Glutamatergic neuron (in vitro differentiated cells): ENCODE results near the gene FSIP1. TPM values are rescaled to one million over a fixed set of nuclear protein-coding genes. Genes with fewer than 3 reads are reported as not detected.

Source experiments
- DNase-seq: peaks from one replicate; pipeline ENCODE4 v3.0.0; 2022
- H3K27ac Mint-ChIP-seq: one replicate; pipeline ENCODE4 v1.8.0; 2020; ENCODE audit warnings: mild to moderate bottlenecking, mixed read lengths, inconsistent platforms; ENCODE audit not compliant: unreplicated experiment
- H3K27me3 Mint-ChIP-seq: one replicate; pipeline ENCODE4 v1.8.0; 2020; ENCODE audit warnings: mild to moderate bottlenecking, moderate library complexity, mixed read lengths, inconsistent platforms; ENCODE audit not compliant: unreplicated experiment
- H3K36me3 Mint-ChIP-seq: one replicate; pipeline ENCODE4 v1.8.0; 2020; ENCODE audit warnings: mild to moderate bottlenecking, mixed read lengths, inconsistent platforms; ENCODE audit not compliant: unreplicated experiment
- H3K4me1 Mint-ChIP-seq: one replicate; pipeline ENCODE4 v1.8.0; 2020; ENCODE audit warnings: mild to moderate bottlenecking, low read depth, mixed read lengths, inconsistent platforms; ENCODE audit not compliant: unreplicated experiment
- H3K4me3 Mint-ChIP-seq: one replicate; pipeline ENCODE4 v1.8.0; 2020; ENCODE audit warnings: mild to moderate bottlenecking, mixed read lengths, inconsistent platforms; ENCODE audit not compliant: unreplicated experiment
- H3K9me3 Mint-ChIP-seq: one replicate; pipeline ENCODE4 v1.8.0; 2020; ENCODE audit warnings: mild to moderate bottlenecking, moderate library complexity, mixed read lengths, inconsistent platforms; ENCODE audit not compliant: unreplicated experiment
- CTCF ChIP-seq: fragments of 200-600 bp; sonication (generic); IDR thresholded peaks from one replicate; pipeline ENCODE4 v1.5.0; 2021; ENCODE audit not compliant: partially characterized antibody, unreplicated experiment
- total RNA-seq: library from RNA; stranded (reverse); fragmentation: NEBNext Ultra II Directional; extraction: Animal tissue kit (Norgen Biotek cat#: 25700); gene quantifications from one replicate; pipeline ENCODE4 v1.2.1, GENCODE V29; 2021; ENCODE audit not compliant: unreplicated experiment

The FSIP1 gene
- total RNA-seq, 1 donor from 2014 or later: 1.5 TPM

- TF ChIP-seq CTCF: no peak
- Mint-ChIP-seq H3K36me3 (no peaks in the 10 kb centered on the region), H3K27me3 (peaks cover 2% of the 10 kb centered on the region), H3K27ac (peak overlapping the region; percentile 54), H3K4me1 (peaks cover 33% of the 10 kb centered on the region), H3K4me3 (no peak overlapping the region), H3K9me3 (no peaks in the 10 kb centered on the region)
- no peak for DNase-seq
These were observed 6.3 kb upstream of the FSIP1 start for GRCh38 chr15:39788800-39789565.

- no peak for DNase-seq
- Mint-ChIP-seq H3K36me3 (no peaks in the 10 kb centered on the region), H3K4me1 (peaks cover 40% of the 10 kb centered on the region), H3K27me3 (peaks cover 2% of the 10 kb centered on the region), H3K4me3 (no peak overlapping the region), H3K27ac (no peak overlapping the region), H3K9me3 (no peaks in the 10 kb centered on the region)
- TF ChIP-seq CTCF: no peak
These were observed 5.5 kb upstream of the FSIP1 start for GRCh38 chr15:39788108-39788507.

- Mint-ChIP-seq H3K9me3 (peaks cover under 1% of the 10 kb centered on the region), H3K36me3 (no peaks in the 10 kb centered on the region), H3K27ac (no peak overlapping the region), H3K27me3 (peaks cover 2% of the 10 kb centered on the region), H3K4me1 (peaks cover 34% of the 10 kb centered on the region), H3K4me3 (no peak overlapping the region)
- TF ChIP-seq CTCF: no peak
- DNase-seq: no peak
These were observed 4.8 kb upstream of the FSIP1 start for GRCh38 chr15:39787479-39787878.

GRCh38 chr15:39786447-39787056 lies 3.9 kb upstream of the FSIP1 start:
- DNase-seq: no peak
- H3K27me3 Mint-ChIP-seq: peaks cover 2% of the 10 kb centered on the region
- no peak overlapping the region for H3K27ac Mint-ChIP-seq
- no peak overlapping the region for H3K4me3 Mint-ChIP-seq
- H3K4me1 Mint-ChIP-seq: peaks cover 33% of the 10 kb centered on the region
- TF ChIP-seq CTCF: peak; percentile 67
- no peaks in the 10 kb centered on the region for H3K36me3 Mint-ChIP-seq
- peaks cover 3% of the 10 kb centered on the region for H3K9me3 Mint-ChIP-seq

- no peak for DNase-seq
These were observed 3.2 kb upstream of the FSIP1 start for GRCh38 chr15:39785841-39786240.

More at GRCh38 chr15:39785841-39786240, 3.2 kb upstream of the FSIP1 start:
- Mint-ChIP-seq H3K9me3 (peaks cover 3% of the 10 kb centered on the region), H3K4me1 (peaks cover 33% of the 10 kb centered on the region), H3K36me3 (no peaks in the 10 kb centered on the region), H3K27me3 (peaks cover 2% of the 10 kb centered on the region), H3K4me3 (no peak overlapping the region), H3K27ac (no peak overlapping the region)
- no peak for TF ChIP-seq CTCF
